NCI-H2227 (cell line): ENCODE measurements around the gene TNFRSF18.

Experiments
- DNase-seq: peaks from one replicate; lab custom pipeline; 2025; ENCODE audit not compliant: unreplicated experiment; lab: John Stamatoyannopoulos, UW

Gene TNFRSF18

DNA sequence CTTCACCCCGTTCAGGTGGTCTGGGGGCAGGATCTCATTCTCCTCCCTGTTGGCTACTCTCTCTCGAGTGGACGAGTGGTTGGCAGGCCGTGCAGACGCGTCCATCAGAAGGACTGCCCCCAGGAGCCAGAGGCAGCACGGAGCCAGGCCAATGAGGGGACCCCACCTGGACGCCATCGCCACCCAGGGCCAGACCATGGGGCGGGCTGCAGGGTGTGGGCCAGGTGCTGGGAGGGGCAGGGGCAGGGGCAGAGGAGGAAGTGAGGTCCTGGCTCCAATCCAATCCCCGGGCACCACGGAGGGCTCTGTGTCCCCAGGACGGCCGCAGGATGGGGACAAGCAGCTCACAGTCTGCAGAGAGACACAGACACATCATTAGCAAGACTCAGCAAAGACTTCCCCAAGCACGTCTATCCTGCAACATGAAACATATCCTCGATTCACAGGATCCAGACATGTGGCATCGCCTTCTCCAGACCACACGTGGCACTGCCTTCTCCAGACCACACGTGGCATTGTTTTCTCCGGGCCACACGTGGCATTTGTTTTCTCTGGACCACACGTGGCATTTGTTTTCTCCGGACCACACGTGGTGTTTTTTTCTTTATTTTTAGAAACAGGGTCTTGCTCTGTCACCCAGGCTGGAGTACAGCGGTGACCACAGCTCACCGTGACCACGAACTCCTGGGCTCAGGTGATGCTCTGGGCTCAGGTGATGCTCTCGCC, 22.4 kb upstream of the TNFRSF18 start:
- DNase-seq: no peak

- DNase-seq: no peak
Observed at GRCh38 chr1:1228187-1228586, 21.8 kb upstream of the TNFRSF18 start.

GRCh38 chr1:1227386-1227785, 21.0 kb upstream of the TNFRSF18 start:
- DNase-seq: no peak

DNA sequence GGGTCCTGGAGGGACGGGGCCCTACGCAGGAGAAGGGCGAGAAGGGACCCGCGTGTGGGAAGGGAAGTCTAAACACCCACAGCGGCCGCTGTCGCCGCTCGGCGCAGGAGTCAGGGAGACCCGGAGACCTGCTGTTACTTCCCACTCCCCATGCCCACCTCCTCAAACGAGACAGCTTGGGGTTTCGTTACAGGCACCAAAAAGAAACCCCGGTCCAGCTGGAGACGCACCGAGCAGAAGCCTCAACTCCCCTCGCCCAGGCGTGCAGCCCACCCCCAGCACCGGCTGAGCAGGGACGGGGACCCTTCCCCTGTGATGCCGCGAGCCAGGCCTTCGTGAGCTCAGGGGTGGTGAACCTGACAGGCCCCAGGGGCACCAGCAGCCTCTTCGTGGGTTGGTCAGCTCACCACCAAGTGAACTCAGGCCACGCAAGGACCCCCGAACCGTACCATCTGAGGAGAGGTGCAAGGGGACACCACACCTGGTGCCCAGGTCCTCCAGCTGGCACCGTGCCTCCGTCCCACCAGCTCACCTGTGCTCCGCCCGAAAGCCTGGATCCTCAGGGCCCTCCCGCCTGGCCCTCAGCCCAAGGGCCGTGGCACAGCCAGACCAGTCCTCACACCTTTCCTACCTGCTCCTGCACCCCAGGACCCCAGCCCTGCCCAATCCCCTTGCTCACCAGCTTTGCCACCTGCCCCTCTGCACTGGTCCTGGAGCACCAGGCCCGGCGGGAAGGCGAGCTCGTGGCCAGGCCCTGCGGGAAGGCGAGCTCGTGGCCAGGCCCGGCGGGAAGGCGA, 20.4 kb upstream of the TNFRSF18 start:
- DNase-seq: no peak

GRCh38 chr1:1225913-1226312, 19.5 kb upstream of the TNFRSF18 start:
- DNase-seq: no peak

DNA sequence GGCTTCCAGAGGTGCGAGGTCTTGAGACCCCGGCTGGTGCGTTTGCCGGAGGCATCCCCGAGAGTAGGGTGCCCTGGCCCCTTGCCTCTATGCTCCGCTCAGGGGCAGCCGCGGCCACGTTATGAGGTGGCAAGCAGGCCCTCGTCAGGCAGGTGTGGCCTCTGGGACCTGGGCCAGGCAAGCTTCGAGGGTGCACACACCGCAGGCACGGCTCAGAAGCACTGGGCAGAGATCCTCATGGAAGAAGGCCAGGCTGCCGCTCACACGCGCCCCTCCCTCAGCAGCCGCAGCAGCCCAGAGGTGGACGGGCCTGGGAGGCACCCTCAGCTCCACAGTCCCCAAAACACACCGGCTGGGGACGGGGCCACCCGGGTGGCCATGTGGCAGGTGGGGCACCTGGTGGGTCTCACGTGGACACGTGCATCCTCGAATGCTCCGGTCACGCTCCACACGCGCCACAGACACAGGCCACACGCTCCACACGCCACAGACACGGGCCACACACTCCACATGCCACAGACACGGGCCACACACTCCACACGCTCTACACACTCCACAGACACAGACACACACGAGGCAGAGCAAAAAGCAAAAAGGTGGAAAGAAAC, 18.9 kb upstream of the TNFRSF18 start:
- DNase-seq: no peak

DNA sequence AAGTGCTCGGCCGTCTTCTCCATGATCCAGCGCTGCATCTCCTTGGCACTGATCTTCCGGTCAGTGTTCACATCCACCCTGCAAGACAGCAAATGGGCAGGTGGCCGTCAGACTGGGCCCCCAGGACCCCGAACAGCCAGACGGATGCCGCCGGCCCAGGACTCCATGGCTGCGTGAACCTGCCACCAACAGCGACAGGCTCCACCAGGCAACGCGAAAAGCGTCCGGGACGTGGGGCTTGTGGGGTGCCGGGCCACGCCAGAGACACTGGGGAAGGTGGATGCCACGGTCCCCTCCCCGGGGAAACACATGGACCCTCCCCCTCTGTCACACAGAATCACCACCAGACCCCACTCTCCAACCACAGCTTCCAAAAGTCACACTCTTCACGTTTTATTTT, 17.5 kb upstream of the TNFRSF18 start:
- DNase-seq: no peak

DNA sequence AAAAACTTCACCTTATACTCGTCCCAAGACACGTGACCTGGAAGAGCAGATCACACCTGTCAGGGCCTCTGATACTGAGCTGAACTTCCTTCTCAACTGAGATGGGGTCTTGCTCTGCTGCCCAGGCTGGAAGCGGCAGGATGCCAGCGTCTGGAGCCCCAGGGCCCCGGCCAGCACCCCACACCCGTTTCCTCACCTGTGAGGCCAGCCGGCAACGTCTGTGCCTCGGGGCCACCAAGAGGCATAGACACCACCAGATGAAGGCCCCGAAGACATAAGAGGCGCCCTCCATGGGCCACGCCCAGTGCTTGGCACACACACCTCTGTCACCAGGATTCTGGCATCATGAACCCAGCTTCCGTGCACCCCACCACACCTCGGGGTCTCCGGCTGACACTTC, 16.9 kb upstream of the TNFRSF18 start:
- no peak for DNase-seq

DNA sequence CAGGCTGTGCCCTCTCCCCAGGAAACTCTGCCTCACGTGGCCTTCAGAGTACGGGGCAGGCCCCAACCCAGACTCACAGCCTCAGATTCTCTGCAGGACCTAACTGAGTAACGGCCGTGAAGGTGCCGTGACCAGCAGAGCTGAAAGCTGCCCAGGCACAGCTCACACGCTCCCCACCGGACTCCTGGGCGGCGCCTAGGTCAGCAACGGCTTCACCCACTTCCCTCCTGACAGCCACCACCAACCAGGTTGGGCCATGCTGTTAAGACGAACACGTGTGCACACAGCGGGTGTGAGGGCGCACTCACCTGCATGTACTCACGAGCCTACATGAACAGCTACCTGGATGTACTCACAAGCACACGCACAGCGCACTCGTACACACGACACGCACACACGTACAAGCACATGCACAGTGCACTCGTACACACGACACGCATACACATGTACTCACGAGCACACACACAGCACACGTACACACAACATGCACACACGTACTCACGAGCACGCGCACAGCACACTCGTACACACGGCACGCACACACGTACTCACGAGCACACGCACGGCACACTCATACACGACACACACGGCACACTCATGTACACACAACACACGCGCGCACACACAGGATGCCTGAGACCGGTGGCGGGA, 16.3 kb upstream of the TNFRSF18 start:
- no peak for DNase-seq

GRCh38 chr1:1221887-1222574, 15.6 kb upstream of the TNFRSF18 start:
- no peak for DNase-seq

DNA sequence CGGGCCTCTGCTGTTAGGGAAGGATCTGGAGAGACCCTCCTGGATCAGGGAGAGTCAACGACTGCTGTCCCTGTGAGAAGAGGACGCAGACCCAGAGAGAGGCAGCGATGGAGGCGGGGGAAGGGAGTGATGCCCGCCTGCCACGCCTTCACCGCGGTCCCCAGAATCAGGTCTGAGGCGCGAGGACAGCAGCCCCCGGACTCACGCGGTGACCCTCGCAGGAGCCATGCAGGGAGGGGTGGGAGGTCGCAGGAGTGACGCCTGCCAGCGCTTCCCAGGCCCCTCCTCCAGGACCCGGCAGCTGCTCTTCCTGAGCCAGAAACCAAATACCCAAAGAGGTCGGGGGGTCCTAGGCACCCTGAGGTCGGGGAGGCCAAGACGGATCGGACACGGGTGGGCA, 13.8 kb upstream of the TNFRSF18 start:
- no peak for DNase-seq

GRCh38 chr1:1219341-1219740, 12.9 kb upstream of the TNFRSF18 start:
- no peak for DNase-seq

DNA sequence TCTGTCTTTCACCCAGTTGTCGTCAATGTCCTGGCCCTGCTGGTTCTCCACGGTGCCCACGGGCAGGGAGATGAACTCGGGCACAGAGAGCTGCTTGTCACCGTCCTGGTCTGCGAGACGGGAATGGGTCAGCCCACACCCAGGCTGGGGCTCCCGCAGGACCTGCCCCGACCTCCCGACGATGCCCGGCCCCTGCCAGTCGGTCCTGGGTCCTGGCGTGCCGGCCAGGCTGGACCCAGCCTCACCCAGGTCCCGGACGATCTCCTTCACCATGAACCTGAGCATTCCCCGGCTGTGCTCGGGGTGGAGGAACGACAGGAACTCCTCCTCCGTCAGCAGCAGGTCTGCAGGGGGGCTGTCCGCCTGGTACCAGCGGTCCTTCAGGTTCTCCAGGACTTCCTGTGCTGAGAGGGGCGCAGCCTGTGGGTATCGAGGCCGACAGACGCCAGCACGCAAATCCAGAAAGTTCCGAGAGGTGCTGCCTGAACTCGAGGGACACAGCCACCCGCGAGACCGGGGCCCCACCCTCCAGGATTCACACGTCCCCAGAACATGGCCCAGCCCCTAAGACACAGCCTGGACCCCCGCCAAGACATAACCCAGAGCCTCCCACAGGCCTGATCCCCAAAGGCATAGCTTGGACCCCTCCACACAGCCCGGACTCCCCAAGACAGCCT, 12.3 kb upstream of the TNFRSF18 start:
- no peak for DNase-seq

DNA sequence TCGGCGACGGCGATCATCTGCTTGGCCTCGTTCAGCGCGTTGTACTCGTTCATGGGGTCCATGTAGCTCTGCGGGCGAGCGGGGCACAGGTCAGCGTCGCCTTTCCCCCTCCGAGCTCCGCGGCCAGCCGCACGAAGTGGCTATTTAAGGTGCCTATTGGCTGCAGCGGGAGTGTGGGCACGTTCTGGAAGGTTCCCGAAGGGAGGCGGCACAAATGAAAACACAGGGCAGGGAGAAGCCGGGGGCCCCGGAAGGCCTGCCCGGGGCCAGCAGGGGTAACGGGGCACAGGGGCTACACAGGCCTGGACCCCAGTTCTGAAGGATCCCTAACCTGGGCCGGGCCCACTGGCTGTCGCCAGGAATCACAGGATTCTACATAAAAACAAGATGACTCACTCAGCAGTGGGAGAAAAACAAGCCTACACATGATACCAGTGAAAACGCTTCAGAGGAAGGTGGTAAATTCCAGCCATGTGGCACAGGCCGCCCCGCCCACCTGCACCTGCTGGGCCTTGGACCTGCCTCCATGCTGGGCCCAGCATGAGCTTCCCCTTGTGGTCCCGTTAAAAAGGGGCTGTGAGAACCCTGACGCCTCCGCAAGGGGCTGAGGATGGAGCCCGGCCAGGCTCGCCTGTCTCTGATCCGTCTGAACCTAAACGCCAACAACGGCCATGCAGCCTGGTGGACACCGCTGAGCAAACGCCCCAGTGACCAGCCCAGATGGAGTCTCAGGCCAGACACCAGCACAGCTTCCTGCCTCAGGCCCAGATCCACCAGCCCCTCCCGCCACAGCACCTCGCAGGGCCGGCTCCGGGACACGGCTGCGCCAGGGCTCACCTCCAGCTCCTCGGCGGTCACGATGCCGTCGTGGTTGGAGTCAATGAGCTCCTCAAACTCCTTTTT, 11.5 kb upstream of the TNFRSF18 start:
- DNase-seq: no peak

DNA sequence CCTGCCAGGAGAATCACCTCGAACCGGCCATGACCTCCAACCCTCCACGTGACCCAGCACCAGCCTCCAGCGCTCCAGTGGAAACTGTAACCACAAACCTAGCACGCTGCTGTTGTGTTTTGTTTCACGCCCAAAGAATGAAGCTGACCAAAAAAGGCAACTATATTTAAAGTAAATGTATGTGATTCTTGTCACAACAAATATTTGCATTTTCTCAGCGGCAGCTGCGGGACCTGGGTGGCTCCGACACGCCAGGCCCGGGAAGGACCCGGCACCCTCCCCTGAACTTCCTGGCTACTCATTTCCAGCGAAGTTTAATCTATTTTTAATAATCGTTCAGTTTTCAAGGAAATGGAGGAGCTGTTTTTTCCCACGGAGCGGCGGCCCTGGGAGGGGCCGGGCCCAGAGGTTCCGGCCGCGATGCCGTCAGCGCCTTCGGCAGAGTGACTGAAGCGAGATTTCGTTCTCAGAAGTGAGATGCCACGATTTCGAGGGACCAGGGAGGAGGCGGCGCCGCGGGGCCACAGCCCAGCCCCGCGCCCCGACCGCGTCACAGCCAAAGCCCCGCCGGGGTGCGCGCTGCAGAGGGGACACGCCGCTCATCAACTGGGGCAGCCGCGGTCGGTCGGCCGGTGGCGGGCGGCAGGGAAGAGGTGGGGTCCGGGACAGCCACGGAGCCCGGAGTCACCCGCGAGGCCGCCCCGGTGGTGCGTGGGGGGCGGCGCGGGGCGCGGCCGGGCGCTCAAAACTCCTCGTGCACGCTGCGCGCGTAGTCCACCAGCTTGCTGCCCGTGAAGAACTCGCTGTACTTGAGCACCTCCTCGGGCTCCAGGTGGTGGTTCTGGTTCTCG, 10.6 kb upstream of the TNFRSF18 start:
- no peak for DNase-seq

- DNase-seq: no peak
Observed at GRCh38 chr1:1215881-1216605, 9.7 kb upstream of the TNFRSF18 start.

DNA sequence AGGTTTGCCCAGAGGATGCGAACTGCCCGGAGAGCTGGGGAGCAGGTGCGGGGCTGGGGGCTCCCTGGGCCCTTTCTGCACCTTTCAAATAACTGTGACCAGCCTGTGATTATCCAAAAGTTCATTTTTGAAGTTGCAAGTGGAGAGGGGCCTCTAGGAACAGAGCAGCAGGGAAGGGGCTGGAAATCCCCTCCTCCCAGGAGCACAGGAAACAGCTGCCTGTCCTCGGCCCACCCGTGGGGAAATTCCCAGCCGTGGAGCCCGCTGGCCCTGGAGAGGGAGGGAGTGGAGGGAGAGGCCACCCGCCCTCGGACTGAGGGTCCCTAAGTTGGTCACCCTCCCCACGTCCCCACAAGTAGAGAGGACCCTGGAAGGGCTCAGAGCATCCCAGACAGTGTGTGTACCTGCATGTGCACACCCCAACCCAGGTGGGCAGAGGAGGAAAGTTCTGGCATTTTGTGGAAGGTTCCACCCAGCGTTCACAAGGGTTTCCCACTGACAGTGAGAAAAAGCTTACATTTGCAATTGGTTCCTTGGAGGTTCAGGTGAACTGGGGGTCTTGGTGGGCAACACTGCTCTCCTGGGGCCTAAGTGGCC, 8.8 kb upstream of the TNFRSF18 start:
- no peak for DNase-seq
